MG63 (cell line): ENCODE data around the gene MUC5B. TPM values are rescaled to one million over a fixed set of nuclear protein-coding genes. Genes with fewer than 3 reads are reported as not detected.
"Not testable (repeated sequence)": the region's sequence is repeated elsewhere in the genome, so short reads cannot be mapped to it uniquely, and the experiment has no call there.

ENCODE experiments used
- DNase-seq: peaks from one replicate; pipeline ENCODE4 v3.0.0-alpha.2; 2020
- H3K27me3 ChIP-seq: fragments of 250-450 bp; sonication (Bioruptor Pico); 2 replicates; pipeline ENCODE4 v1.5.1; 2020; ENCODE audit warnings: mild to moderate bottlenecking, moderate library complexity
- H3K36me3 ChIP-seq: fragments of 250-450 bp; sonication (Bioruptor Pico); 2 replicates; pipeline ENCODE4 v1.5.1; 2020; ENCODE audit warnings: mild to moderate bottlenecking, moderate library complexity
- H3K4me3 ChIP-seq: fragments of 250-450 bp; sonication (Bioruptor Pico); 2 replicates; pipeline ENCODE4 v1.5.1; 2020; ENCODE audit warnings: mild to moderate bottlenecking, moderate library complexity
- H3K9me3 ChIP-seq: fragments of 250-450 bp; sonication (Bioruptor Pico); 2 replicates; pipeline ENCODE4 v1.5.1; 2020; ENCODE audit warnings: mild to moderate bottlenecking, moderate library complexity
- total RNA-seq: library from RNA; depleted of rRNA; stranded (reverse); fragments of >200 nt; shearing (Covaris generic); gene quantifications from 2 replicates; pipeline ENCODE4 v1.2.3, GENCODE V29; 2014; ENCODE audit warnings: low replicate concordance

Gene MUC5B
- total RNA-seq, 1 experiment from 2014 or later: not detected

DNA sequence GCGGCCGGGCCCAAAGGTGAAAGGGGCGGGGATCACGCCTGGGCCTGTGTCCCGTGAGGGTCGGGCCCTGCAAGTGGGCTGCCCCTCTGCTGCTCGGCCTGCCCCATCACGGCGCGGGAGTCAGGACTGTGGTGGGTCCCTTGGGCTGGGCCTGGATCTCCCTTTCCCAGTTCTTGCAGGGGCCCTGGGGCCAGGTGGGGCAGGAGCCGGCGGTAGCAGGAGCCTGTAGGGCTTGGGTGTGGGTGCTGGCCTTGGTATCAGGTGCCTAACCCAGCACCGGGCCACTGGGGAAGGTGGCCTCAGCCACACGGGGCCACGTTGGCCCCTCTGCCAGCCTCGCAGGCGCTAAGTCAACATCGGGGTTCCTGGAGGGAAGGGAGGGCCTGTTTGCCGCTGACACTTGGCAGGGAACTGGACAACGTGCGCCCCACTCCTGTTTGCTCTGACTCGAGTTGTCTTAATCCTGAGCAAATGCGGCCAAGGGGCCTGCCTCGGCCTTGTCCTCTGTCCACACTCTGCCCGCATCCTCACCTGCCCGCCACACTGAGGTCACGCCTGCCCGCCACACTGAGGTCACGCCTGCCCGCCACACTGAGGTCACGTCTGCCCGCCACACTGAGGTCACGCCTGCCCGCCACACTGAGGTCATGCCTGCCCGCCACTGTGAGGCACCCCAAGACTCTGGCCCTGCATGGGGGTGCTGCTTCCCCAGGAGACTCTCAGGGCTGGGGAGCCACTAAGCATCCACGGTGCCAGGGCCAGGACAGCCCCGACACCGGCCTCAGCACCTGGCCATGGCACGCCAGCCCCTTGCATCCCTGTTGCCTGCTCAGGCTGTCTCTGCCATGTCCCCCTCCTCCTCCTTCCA is 14.2 kb upstream of the MUC5B start:
- Histone ChIP-seq H3K27me3 (peaks cover 15% of the 10 kb centered on the region), H3K9me3 (peaks cover 24% of the 10 kb centered on the region), H3K36me3 (no peaks in the 10 kb centered on the region), H3K4me3 (no peak overlapping the region)
- DNase-seq: no peak

DNA sequence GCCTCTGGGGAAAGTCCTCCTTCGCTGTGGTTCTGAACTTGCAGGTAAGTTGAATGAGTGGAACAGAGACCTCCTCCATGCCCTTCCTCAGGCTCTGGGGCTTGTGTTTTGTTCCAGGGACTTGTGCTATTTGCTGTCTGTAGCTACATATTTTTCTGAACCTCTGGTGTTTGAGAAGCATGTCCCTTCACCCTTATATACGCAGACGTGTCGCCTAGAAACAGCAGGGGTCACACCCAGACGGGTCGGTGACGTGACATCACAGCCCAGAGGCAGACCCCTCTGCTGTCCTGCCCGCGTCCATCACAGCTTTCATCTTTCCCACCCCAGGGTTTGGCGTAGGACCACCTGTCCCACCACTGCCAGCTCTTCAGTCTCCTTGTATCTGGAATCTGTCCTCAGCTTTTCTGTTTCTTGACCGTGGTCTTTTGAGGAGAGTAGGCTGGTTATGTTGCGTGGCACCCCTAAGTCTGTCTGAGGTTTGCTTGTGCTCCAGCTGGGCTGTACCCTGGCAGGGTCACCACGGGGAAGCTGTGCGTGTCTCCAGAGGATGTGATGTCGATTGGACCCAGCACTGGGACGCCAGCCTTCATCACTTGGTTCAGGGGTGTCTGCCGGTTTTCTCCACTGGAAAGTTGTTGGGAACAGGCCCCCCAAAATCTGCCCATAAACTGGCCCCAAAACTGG is 13.4 kb upstream of the MUC5B start:
- DNase-seq: no peak
- Histone ChIP-seq H3K36me3 (no peaks in the 10 kb centered on the region), H3K4me3 (no peak overlapping the region), H3K27me3 (peaks cover 24% of the 10 kb centered on the region), H3K9me3 (peaks cover 24% of the 10 kb centered on the region)

GRCh38 chr11:1211838-1212237 is 11.0 kb upstream of the MUC5B start:
- H3K9me3 ChIP-seq: peaks cover 24% of the 10 kb centered on the region
- H3K4me3 ChIP-seq: no peak overlapping the region
- DNase-seq: no peak
- no peaks in the 10 kb centered on the region for H3K36me3 ChIP-seq
- peaks cover 43% of the 10 kb centered on the region for H3K27me3 ChIP-seq

DNA sequence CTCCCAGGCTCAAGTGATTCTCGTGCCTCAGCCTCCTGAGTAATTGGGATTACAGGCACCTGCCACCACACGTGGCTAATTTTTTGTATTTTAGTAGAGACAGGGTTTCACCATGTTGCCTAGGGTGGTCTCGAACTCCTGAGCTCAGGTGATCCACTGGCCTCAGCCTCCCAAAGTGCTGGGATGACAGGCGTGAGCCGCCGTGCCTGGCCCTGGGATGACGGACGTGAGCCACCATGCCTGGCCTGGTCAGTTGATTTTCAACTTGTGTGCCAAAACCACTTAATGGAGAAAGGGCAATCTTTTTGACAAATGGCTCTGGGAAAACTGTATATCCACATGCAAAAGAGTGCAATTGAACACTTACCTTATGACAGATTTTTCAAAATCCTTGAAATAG is 7.0 kb upstream of the MUC5B start:
- peaks cover 20% of the 10 kb centered on the region for H3K9me3 ChIP-seq
- not testable (repeated sequence) for H3K4me3 ChIP-seq, DNase-seq, H3K36me3 ChIP-seq
- peaks cover 45% of the 10 kb centered on the region for H3K27me3 ChIP-seq

DNA sequence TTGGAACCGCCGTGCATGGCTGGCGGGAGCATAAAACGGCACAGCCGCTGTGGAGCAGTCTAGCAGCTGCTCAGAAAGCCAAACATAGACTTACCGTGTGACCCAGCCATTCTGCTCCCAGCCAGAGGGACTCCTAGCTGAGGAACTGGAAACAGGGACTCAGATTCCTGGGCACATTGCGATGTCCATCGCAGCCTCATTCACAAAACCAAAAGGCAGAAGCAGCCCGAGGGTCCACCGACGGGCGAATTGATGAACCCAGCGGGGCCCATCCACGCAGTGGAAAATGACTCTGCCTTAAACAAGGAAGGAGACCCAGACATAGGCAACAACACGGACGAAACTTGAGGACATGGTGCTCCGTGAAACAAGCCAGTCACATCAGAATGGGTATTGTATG is 5.7 kb upstream of the MUC5B start:
- no peaks in the 10 kb centered on the region for H3K36me3 ChIP-seq
- no peak overlapping the region for H3K4me3 ChIP-seq
- no peak for DNase-seq
- H3K27me3 ChIP-seq: peaks cover 41% of the 10 kb centered on the region
- peaks cover 8% of the 10 kb centered on the region for H3K9me3 ChIP-seq

DNA sequence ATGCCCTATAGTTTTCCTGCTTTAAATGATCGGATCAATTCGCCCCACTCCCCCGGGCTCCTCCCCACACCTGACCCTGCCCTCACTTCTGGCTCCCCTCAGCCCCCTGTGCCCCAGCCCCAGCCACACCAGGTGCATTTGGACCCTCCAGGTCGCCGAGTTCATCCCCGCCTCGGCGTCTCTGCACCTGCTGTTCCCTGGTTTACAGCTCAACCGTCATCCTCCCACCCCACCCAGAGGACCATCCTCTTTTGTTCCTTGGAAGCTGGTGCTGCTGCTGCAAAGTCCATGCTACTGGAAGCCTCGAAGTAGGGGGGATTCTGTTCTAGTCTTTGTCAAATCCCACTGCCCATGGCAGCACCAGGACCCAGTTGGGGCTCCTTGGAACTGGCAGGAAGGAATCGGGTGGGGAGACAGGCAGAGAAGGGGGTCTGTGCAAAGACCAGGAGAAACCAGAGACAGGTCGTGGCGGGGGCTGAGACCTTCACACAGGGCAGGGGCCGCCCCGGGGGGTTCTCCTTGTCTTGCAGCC is 4.5 kb upstream of the MUC5B start:
- H3K27me3 ChIP-seq: peaks cover 39% of the 10 kb centered on the region
- H3K36me3 ChIP-seq: no peaks in the 10 kb centered on the region
- no peak overlapping the region for H3K4me3 ChIP-seq
- peaks cover 1% of the 10 kb centered on the region for H3K9me3 ChIP-seq
- no peak for DNase-seq

GRCh38 chr11:1218788-1219445 is 3.9 kb upstream of the MUC5B start:
- Histone ChIP-seq H3K4me3 (no peak overlapping the region), H3K9me3 (no peaks in the 10 kb centered on the region; the same call in 1 of the 2 replicates), H3K27me3 (peaks cover 33% of the 10 kb centered on the region), H3K36me3 (no peaks in the 10 kb centered on the region)
- DNase-seq: no peak

- Histone ChIP-seq H3K9me3 (no peaks in the 10 kb centered on the region; the same call in 1 of the 2 replicates), H3K36me3 (no peaks in the 10 kb centered on the region), H3K27me3 (peaks cover 27% of the 10 kb centered on the region), H3K4me3 (no peak overlapping the region)
- DNase-seq: no peak
These were observed 3.4 kb upstream of the MUC5B start for GRCh38 chr11:1219446-1219833.

DNA sequence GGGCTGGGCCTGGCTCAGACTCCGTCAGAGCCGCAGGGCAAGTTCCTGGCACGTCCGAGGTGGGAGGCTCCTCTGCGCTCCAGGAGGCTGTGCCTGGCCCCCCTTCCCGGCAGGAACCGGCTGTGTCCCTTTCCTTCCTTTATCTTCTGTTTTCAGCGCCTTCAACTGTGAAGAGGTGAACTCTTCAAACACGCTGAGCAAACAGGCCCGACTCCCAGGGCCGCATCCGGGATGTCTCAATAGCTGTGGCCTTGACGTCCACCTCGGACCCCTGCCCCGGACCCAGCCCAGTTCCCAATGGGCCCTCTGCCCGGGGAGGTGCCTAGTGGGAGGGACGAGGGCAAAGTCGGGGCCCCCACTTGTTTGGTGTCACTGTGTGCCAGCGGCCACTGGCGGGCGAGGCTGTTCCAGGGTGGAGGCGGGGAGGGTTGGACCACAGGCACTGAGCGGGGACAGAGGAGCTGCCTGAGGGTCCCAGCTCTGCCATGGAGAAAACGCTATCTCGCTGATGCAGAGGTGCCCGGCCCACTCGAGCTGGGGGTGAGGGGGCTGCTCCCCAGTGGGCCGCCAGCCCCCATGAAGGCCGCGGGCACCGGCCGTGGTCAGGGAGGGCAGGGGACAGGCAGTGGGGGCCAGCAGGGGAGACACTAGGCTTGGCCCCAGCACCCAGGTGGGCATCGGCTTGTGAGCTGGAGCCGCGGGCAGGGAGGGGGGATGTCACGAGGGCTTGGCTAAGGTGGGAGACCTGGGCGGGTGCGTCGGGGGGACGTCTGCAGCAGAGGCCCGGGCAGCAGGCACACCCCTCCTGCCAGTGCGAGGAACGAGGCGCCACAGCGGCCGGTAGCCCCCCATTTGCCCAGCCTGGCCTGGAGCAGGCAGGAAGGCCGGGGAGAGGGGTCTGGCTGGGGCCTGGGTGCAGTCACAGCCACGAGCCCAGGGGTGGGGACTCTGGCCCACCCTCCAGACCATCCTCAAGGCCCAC is 2.7 kb upstream of the MUC5B start:
- H3K36me3 ChIP-seq: no peaks in the 10 kb centered on the region
- peaks cover 23% of the 10 kb centered on the region for H3K27me3 ChIP-seq
- no peaks in the 10 kb centered on the region; the same call in 1 of the 2 replicates for H3K9me3 ChIP-seq
- no peak overlapping the region for H3K4me3 ChIP-seq
- no peak for DNase-seq

- no peaks in the 10 kb centered on the region for H3K9me3 ChIP-seq
- no peak for DNase-seq
- peaks cover 14% of the 10 kb centered on the region for H3K27me3 ChIP-seq
These were observed 1.7 kb upstream of the MUC5B start for GRCh38 chr11:1220941-1221721.

DNA sequence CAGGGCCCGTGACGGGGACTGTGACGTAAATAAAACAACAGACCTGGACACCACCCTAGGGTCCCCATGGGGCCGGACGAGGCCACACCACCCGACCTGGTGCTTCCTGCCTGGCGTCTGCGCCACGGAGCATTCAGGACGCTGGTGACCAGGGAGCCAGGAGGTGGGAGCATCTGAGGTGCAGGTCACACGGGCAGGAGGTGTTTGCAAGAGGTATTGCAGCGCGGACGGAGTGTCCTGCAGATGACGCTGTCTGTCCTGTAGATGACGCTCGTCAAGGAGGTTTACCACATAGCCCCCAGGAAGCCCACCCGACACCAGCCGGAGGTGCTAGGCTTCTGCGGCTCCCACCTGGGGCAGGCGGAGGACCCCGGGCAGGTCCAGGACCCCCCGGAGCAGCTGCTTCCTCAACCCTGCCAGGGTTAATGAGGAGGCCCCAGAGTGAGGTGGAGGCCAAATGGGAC is 986 bp upstream of the MUC5B start:
- Histone ChIP-seq H3K27me3 (peaks cover 8% of the 10 kb centered on the region), H3K4me3 (no peak overlapping the region), H3K36me3 (no peaks in the 10 kb centered on the region), H3K9me3 (no peaks in the 10 kb centered on the region)
- no peak for DNase-seq

More at GRCh38 chr11:1220941-1221721, 1.7 kb upstream of the MUC5B start:
- H3K36me3 ChIP-seq: no peaks in the 10 kb centered on the region
- no peak overlapping the region for H3K4me3 ChIP-seq

GRCh38 chr11:1223346-1224110 is 662 bp downstream of the MUC5B start:
- Histone ChIP-seq H3K36me3 (no peaks in the 10 kb centered on the region), H3K4me3 (no peak overlapping the region), H3K27me3 (peaks cover 4% of the 10 kb centered on the region), H3K9me3 (no peaks in the 10 kb centered on the region)
- no peak for DNase-seq

- Histone ChIP-seq H3K27me3 (peaks cover 4% of the 10 kb centered on the region), H3K36me3 (no peaks in the 10 kb centered on the region), H3K9me3 (no peaks in the 10 kb centered on the region), H3K4me3 (no peak overlapping the region)
- no peak for DNase-seq
These were observed 1.2 kb downstream of the MUC5B start for GRCh38 chr11:1224111-1224490.

GRCh38 chr11:1224491-1225385 is 1.9 kb downstream of the MUC5B start:
- peak; percentile 1 for DNase-seq
- H3K27me3 ChIP-seq: peaks cover 8% of the 10 kb centered on the region
- H3K36me3 ChIP-seq: no peaks in the 10 kb centered on the region
- H3K4me3 ChIP-seq: no peak overlapping the region
- H3K9me3 ChIP-seq: no peaks in the 10 kb centered on the region
